MCF 10A (cell line): ENCODE measurements around the gene TEX2. TPM values are rescaled to one million over a fixed set of nuclear protein-coding genes. Genes with fewer than 3 reads are reported as not detected.
A peak's percentile ranks its signal among the peaks of the same experiment; 100 is the strongest.

Source experiments
- BruUV-seq: library from RNA; stranded (reverse); fragments of 400-500 nt; replicated peaks from 2 replicates; lab custom pipeline; 2021; lab: Mats Ljungman, UMichigan
- CTCF ChIA-PET: fragments of 300-600 bp; sonication (Branson Sonifier 250); formaldehyde crosslinking; extraction: SDS; loops from one replicate; lab custom pipeline; 2021; ENCODE audit warnings: antibody characterized with exemption, inconsistent platforms; lab: Yijun Ruan, JAX
- POLR2A ChIA-PET: fragments of 300-600, 350-650 bp; sonication (Branson Sonifier 250); formaldehyde crosslinking; extraction: SDS; loops from one replicate; lab custom pipeline; 2020; ENCODE audit warnings: antibody characterized with exemption, inconsistent platforms; lab: Yijun Ruan, JAX
- DNase-seq: peaks from one replicate; pipeline ENCODE4 v3.0.0-alpha.2; 2018; ENCODE audit not compliant: unreplicated experiment
- H3K27ac Mint-ChIP-seq: one replicate; pipeline ENCODE4 v1.8.0; 2022; ENCODE audit warnings: mild to moderate bottlenecking, low read depth, mixed read lengths; ENCODE audit not compliant: unreplicated experiment
- H3K27me3 Mint-ChIP-seq: one replicate; pipeline ENCODE4 v1.8.0; 2022; ENCODE audit warnings: mixed read lengths; ENCODE audit not compliant: insufficient read depth, unreplicated experiment
- H3K36me3 Mint-ChIP-seq: one replicate; pipeline ENCODE4 v1.8.0; 2022; ENCODE audit warnings: mild to moderate bottlenecking, moderate library complexity, mixed read lengths; ENCODE audit not compliant: insufficient read depth, unreplicated experiment
- H3K4me1 Mint-ChIP-seq: one replicate; pipeline ENCODE4 v1.8.0; 2022; ENCODE audit warnings: mixed read lengths; ENCODE audit not compliant: insufficient read depth, unreplicated experiment
- H3K4me3 Mint-ChIP-seq: one replicate; pipeline ENCODE4 v1.8.0; 2022; ENCODE audit warnings: mild to moderate bottlenecking, moderate library complexity, mixed read lengths; ENCODE audit not compliant: unreplicated experiment
- H3K9me3 Mint-ChIP-seq: one replicate; pipeline ENCODE4 v1.8.0; 2022; ENCODE audit warnings: mixed read lengths; ENCODE audit not compliant: unreplicated experiment
- intact Hi-C: fragments of 100-400 bp; cut with micrococcal nuclease; formaldehyde crosslinking; loops from 2 replicates; pipeline ENCODE4 v1.14.1; 2022
- total RNA-seq: library from RNA; stranded (reverse); gene quantifications from 2 replicates; pipeline ENCODE4 v1.2.3, GENCODE V29; 2022
- TF ChIP-seq, protein P1 (sequence below): fragments of 200-600 bp; IDR thresholded peaks from one replicate; pipeline ENCODE4 v1.8.0; 2022; ENCODE audit warnings: antibody characterized with exemption, mild to moderate bottlenecking; ENCODE audit not compliant: unreplicated experiment

Gene TEX2
- total RNA-seq, 1 experiment from 2014 or later = 42.2 TPM

- Mint-ChIP-seq H3K9me3 (no peaks in the 10 kb centered on the region), H3K27ac (no peak overlapping the region), H3K27me3 (no peaks in the 10 kb centered on the region), H3K4me1 (peaks cover 37% of the 10 kb centered on the region), H3K4me3 (no peak overlapping the region), H3K36me3 (peaks cover 11% of the 10 kb centered on the region)
- intact Hi-C loops = no loop called here
- no peak for DNase-seq
- ChIA-PET CTCF (no interaction called here), POLR2A (interaction anchor here (0.8 to 1.8 kb wide), 3 partner anchors 9 to 35 kb away, joined by 3 to 8 read pairs (median 5); no protein-coding TSS in a partner anchor)
- TF ChIP-seq, protein P1, sequence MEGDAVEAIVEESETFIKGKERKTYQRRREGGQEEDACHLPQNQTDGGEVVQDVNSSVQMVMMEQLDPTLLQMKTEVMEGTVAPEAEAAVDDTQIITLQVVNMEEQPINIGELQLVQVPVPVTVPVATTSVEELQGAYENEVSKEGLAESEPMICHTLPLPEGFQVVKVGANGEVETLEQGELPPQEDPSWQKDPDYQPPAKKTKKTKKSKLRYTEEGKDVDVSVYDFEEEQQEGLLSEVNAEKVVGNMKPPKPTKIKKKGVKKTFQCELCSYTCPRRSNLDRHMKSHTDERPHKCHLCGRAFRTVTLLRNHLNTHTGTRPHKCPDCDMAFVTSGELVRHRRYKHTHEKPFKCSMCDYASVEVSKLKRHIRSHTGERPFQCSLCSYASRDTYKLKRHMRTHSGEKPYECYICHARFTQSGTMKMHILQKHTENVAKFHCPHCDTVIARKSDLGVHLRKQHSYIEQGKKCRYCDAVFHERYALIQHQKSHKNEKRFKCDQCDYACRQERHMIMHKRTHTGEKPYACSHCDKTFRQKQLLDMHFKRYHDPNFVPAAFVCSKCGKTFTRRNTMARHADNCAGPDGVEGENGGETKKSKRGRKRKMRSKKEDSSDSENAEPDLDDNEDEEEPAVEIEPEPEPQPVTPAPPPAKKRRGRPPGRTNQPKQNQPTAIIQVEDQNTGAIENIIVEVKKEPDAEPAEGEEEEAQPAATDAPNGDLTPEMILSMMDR = no peak
- BruUV-seq = no TSS peak
Measured at GRCh38 chr17:64244165-64244564, 18.9 kb downstream of the TEX2 start.

DNA sequence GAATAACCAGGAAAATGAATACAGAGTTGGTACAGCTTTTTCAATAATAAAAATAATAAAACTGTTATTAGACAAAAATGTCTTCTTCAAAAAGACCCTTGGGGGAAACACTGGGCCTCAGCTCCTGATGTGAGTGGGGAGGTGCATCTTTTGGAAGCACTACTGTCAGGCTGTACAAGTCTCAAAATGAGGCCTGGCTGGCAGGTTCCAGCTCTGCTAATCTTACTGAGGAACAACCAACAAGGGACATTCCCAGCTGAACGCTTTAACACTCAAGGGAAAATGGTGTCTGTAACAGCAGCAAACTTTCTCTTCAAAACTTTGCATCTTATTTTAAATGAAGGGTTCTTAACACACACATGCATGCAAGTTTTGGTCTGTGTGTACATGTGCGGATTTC, 19.7 kb downstream of the TEX2 start:
- Mint-ChIP-seq H3K27me3 (no peaks in the 10 kb centered on the region), H3K4me1 (peaks cover 41% of the 10 kb centered on the region), H3K4me3 (no peak overlapping the region), H3K9me3 (no peaks in the 10 kb centered on the region), H3K36me3 (peaks cover 11% of the 10 kb centered on the region), H3K27ac (no peak overlapping the region)
- ChIA-PET CTCF (interaction anchor here (0.6 kb wide), 1 partner anchor 26 kb away, joined by 3 read pairs; no protein-coding TSS in a partner anchor), POLR2A (interaction anchor here (0.6 to 1.8 kb wide), 3 partner anchors 9 to 34 kb away, joined by 4 to 8 read pairs (median 5); no protein-coding TSS in a partner anchor)
- DNase-seq = no peak
- BruUV-seq = no TSS peak
- TF ChIP-seq, protein P1 = no peak
- intact Hi-C loops = no loop called here

- no TSS peak for BruUV-seq
- POLR2A ChIA-PET = interaction anchor here (4.6 to 5.3 kb wide), 2 partner anchors 12 to 96 kb away, joined by 42 to 62 read pairs; no protein-coding TSS in a partner anchor
- Mint-ChIP-seq H3K27me3 (no peaks in the 10 kb centered on the region), H3K27ac (peak overlapping the region; percentile 76), H3K9me3 (no peaks in the 10 kb centered on the region), H3K4me3 (no peak overlapping the region), H3K4me1 (peaks cover 42% of the 10 kb centered on the region), H3K36me3 (peaks cover 11% of the 10 kb centered on the region)
- DNase-seq = no peak
- intact Hi-C loops = no loop called here
- TF ChIP-seq, protein P1 = no peak
- CTCF ChIA-PET = interaction anchor here (0.6 kb wide), 1 partner anchor 153 kb away, joined by 4 read pairs; no protein-coding TSS in a partner anchor
Measured at GRCh38 chr17:64242633-64243032, 20.4 kb downstream of the TEX2 start.

GRCh38 chr17:64240741-64241347, 22.2 kb downstream of the TEX2 start:
- intact Hi-C loops = no loop called here
- H3K4me3 Mint-ChIP-seq = no peak overlapping the region
- CTCF ChIA-PET = interaction anchor here (0.7 to 1.4 kb wide), 4 partner anchors 10 to 43 kb away, joined by 3 to 9 read pairs (median 5); no protein-coding TSS in a partner anchor

More at GRCh38 chr17:64240741-64241347, 22.2 kb downstream of the TEX2 start:
- no peaks in the 10 kb centered on the region for H3K27me3 Mint-ChIP-seq
- POLR2A ChIA-PET = interaction anchor here (0.9 to 5.3 kb wide), 10 partner anchors 10 to 94 kb away, joined by 3 to 62 read pairs (median 12); no protein-coding TSS in a partner anchor
- DNase-seq = peak; percentile 64
- H3K9me3 Mint-ChIP-seq = no peaks in the 10 kb centered on the region
- H3K4me1 Mint-ChIP-seq = peaks cover 52% of the 10 kb centered on the region
- TF ChIP-seq, protein P1 = no peak
- peaks cover 17% of the 10 kb centered on the region for H3K36me3 Mint-ChIP-seq
- H3K27ac Mint-ChIP-seq = peak overlapping the region; percentile 76
- no TSS peak for BruUV-seq
